MM.1S (cell line): Measurements from ENCODE around the gene MPC2.

Source experiments
- DNase-seq: peaks from one replicate; pipeline ENCODE4 v3.0.0-alpha.2; 2015
- H2AFZ ChIP-seq: fragments of 300-600 bp; sonication (generic); 2 replicates; pipeline ENCODE4 v1.6.0; 2016; ENCODE audit warnings: antibody characterized with exemption, low read length
- H3F3A ChIP-seq: fragments of 300-600 bp; sonication (generic); 2 replicates; pipeline ENCODE4 v1.6.1; 2016; ENCODE audit warnings: mild to moderate bottlenecking, antibody characterized with exemption, low read length, moderate library complexity, mixed read lengths; ENCODE audit not compliant: insufficient read depth
- H3K27ac ChIP-seq: fragments of 300-600 bp; sonication (generic); 2 replicates; pipeline ENCODE4 v1.5.1; 2016; ENCODE audit warnings: mild to moderate bottlenecking, low read length
- H3K27me3 ChIP-seq: fragments of 300-600 bp; sonication (generic); replicated peaks from 2 replicates; pipeline ENCODE4 v1.6.0; 2016; ENCODE audit warnings: low read length; ENCODE audit not compliant: insufficient read depth
- H3K36me3 ChIP-seq: fragments of 300-600 bp; sonication (generic); replicated peaks from 2 replicates; pipeline ENCODE4 v1.6.1; 2016; ENCODE audit warnings: mild to moderate bottlenecking, low read length, mixed read lengths; ENCODE audit not compliant: insufficient read depth
- H3K4me1 ChIP-seq: fragments of 300-600 bp; sonication (generic); 2 replicates; pipeline ENCODE4 v1.6.1; 2016; ENCODE audit warnings: low read length, mixed read lengths
- H3K4me2 ChIP-seq: fragments of 300-600 bp; sonication (generic); 2 replicates; pipeline ENCODE4 v1.6.0; 2016; ENCODE audit warnings: low read depth, low read length
- H3K4me3 ChIP-seq: fragments of 300-600 bp; sonication (generic); 2 replicates; pipeline ENCODE4 v1.5.1; 2016; ENCODE audit warnings: low read length, mixed read lengths
- H3K79me2 ChIP-seq: fragments of 300-600 bp; sonication (generic); 2 replicates; pipeline ENCODE4 v1.6.1; 2016; ENCODE audit warnings: mixed run types, low read length, mixed read lengths
- H3K9ac ChIP-seq: fragments of 300-600 bp; sonication (generic); 2 replicates; pipeline ENCODE4 v1.6.1; 2016; ENCODE audit warnings: low read length, mixed read lengths
- H3K9me2 ChIP-seq: fragments of 300-600 bp; sonication (generic); replicated peaks from 2 replicates; pipeline ENCODE4 v1.6.1; 2016; ENCODE audit warnings: mild to moderate bottlenecking, low read length, mixed read lengths; ENCODE audit not compliant: insufficient read depth
- H3K9me3 ChIP-seq: fragments of 300-600 bp; sonication (generic); replicated peaks from 2 replicates; pipeline ENCODE4 v1.6.1; 2016; ENCODE audit warnings: mild to moderate bottlenecking, low read length, mixed read lengths; ENCODE audit not compliant: insufficient read depth
- H4K20me1 ChIP-seq: fragments of 300-600 bp; sonication (generic); 2 replicates; pipeline ENCODE4 v1.6.1; 2016; ENCODE audit warnings: mild to moderate bottlenecking, low read length, moderate library complexity, mixed read lengths; ENCODE audit not compliant: insufficient read depth
- EZH2 ChIP-seq: fragments of 300-600 bp; sonication (generic); optimal IDR thresholded peaks from 2 replicates; pipeline ENCODE3; 2017; ENCODE audit warnings: low read depth, mild to moderate bottlenecking, antibody characterized with exemption, low read length, mixed read lengths
- EZH2phosphoT487 ChIP-seq: fragments of 300-600 bp; sonication (generic); IDR thresholded peaks from 2 replicates; pipeline ENCODE4 v1.6.1; 2018; ENCODE audit warnings: antibody characterized with exemption, low read length
- TF ChIP-seq, protein P1 (sequence below): fragments of 300-600 bp; sonication (generic); IDR thresholded peaks from 2 replicates; pipeline ENCODE4 v1.5.1; 2016; ENCODE audit warnings: antibody characterized with exemption, low read length, mixed read lengths

MPC2 gene

DNA sequence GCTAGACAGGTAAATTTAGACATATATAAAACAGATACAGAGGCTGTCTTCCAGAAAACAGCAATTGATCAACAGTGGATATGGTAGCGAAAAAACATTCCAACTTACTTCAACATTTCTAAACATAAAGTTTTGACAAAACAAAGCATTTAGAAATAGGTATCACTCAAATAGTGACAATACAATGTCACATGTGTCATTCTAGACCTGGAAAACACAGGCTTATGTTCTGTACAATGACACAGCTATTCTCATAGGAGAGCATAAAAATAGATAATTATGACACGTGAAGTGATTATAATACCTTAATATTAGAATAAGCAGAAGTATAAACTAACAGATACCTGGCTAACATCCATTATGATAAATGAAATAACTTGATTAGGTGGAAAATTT is 8.4 kb downstream of the MPC2 start:
- H2AFZ ChIP-seq, result no peak overlapping the region
- no peaks in the 10 kb centered on the region for H3K27me3 ChIP-seq
- H3K9ac ChIP-seq, result no peak overlapping the region
- no peaks in the 10 kb centered on the region; the same call in 1 of the 2 replicates for H3K36me3 ChIP-seq
- H4K20me1 ChIP-seq, result no peaks in the 10 kb centered on the region
- TF ChIP-seq EZH2phosphoT487, result no peak
- no peak for TF ChIP-seq EZH2
- TF ChIP-seq, protein P1, sequence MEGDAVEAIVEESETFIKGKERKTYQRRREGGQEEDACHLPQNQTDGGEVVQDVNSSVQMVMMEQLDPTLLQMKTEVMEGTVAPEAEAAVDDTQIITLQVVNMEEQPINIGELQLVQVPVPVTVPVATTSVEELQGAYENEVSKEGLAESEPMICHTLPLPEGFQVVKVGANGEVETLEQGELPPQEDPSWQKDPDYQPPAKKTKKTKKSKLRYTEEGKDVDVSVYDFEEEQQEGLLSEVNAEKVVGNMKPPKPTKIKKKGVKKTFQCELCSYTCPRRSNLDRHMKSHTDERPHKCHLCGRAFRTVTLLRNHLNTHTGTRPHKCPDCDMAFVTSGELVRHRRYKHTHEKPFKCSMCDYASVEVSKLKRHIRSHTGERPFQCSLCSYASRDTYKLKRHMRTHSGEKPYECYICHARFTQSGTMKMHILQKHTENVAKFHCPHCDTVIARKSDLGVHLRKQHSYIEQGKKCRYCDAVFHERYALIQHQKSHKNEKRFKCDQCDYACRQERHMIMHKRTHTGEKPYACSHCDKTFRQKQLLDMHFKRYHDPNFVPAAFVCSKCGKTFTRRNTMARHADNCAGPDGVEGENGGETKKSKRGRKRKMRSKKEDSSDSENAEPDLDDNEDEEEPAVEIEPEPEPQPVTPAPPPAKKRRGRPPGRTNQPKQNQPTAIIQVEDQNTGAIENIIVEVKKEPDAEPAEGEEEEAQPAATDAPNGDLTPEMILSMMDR, result no peak
- no peaks in the 10 kb centered on the region for H3F3A ChIP-seq
- no peaks in the 10 kb centered on the region for H3K9me2 ChIP-seq
- DNase-seq, result no peak
- H3K4me3 ChIP-seq, result no peak overlapping the region
- no peak overlapping the region for H3K27ac ChIP-seq
- peaks cover 72% of the 10 kb centered on the region for H3K79me2 ChIP-seq
- no peak overlapping the region for H3K4me2 ChIP-seq
- peaks cover 1% of the 10 kb centered on the region for H3K4me1 ChIP-seq
- no peaks in the 10 kb centered on the region for H3K9me3 ChIP-seq

DNA sequence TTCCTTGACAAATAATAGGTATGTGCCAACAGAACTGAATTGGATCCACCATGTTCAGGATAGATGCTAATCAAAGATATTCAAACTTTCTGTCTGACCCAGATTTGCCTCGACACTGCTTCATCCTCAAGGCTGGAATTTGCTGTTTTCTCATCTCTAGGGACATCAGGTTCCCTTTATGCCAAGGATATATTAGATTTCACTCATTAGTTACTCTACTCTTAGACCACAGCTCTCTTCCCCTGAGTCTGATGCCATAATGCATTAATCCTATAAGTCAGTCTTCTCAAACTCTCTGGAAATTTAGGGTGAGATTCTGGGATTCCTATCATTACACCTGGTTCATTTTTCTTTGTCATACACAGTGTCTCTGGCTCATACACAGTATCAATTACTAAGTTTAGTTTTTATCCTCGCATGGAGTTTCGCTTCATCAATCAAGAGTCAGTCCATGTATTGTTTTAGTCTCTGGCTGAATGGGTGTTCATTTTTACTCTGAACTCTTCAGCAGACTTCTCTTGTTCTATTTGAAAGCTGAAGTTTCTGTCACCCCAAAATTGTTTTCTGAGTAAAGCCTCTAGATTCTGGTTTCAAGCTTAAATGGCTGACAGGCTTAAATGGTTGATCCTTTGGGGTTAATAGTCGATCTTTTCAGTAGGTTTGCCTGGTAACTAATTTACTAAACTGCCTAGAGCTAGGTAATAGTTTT is 9.7 kb downstream of the MPC2 start:
- Histone ChIP-seq H3K79me2 (peaks cover 60% of the 10 kb centered on the region), H3K9me3 (no peaks in the 10 kb centered on the region), H3F3A (0 out of 2 replicates have a peak, but pooled peaks cover 1% of the 10 kb centered on the region), H3K36me3 (no peaks in the 10 kb centered on the region; the same call in 1 of the 2 replicates), H4K20me1 (no peaks in the 10 kb centered on the region), H3K27ac (no peak overlapping the region), H3K4me3 (no peak overlapping the region), H3K27me3 (no peaks in the 10 kb centered on the region), H2AFZ (no peak overlapping the region), H3K4me2 (no peak overlapping the region), H3K9me2 (no peaks in the 10 kb centered on the region), H3K9ac (no peak overlapping the region), H3K4me1 (peaks cover 7% of the 10 kb centered on the region; the same call in 1 of the 2 replicates)
- TF ChIP-seq EZH2 (no peak), EZH2phosphoT487 (no peak)
- TF ChIP-seq, protein P1, result no peak
- no peak for DNase-seq

DNA sequence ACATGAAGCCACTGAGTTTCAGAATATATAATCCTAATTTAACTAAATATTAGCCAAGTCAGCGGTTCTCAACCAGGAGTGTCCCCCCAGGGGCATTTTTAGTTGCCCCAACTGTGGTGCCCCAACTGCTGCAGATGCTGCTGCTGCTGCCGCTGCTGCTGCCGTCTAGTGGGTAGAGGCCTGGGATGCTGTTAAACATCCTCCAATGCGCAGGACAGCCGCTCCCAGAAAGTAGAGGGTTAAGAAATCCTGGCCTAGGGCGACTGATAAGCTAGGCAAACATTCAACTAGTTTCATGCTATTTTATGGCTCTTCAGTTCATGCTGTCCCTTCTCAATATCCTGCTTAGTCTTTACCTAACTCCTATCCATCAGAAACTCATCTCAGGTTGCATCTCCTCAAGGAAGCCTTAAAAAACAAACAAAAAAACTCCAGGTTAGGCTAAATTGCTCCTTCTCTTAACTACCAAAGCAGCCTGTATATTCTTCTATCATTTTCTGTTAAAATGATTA is 10.3 kb downstream of the MPC2 start:
- Histone ChIP-seq H3K9me2 (no peaks in the 10 kb centered on the region), H3K27me3 (no peaks in the 10 kb centered on the region), H3K9ac (no peak overlapping the region), H3K27ac (no peak overlapping the region), H3K4me2 (no peak overlapping the region), H4K20me1 (no peaks in the 10 kb centered on the region), H3K4me1 (peaks cover 13% of the 10 kb centered on the region; the same call in 1 of the 2 replicates), H3F3A (0 out of 2 replicates have a peak, but pooled peaks cover 3% of the 10 kb centered on the region), H3K4me3 (no peak overlapping the region), H3K79me2 (peaks cover 55% of the 10 kb centered on the region), H2AFZ (no peak overlapping the region), H3K36me3 (no peaks in the 10 kb centered on the region; the same call in 1 of the 2 replicates), H3K9me3 (no peaks in the 10 kb centered on the region)
- DNase-seq, result no peak
- no peak for TF ChIP-seq EZH2phosphoT487
- TF ChIP-seq, protein P1, result no peak
- no peak for TF ChIP-seq EZH2
